Mucosa of gallbladder (tissue), 1 donor: ENCODE results near the gene SULF2. TPM values are rescaled to one million over a fixed set of nuclear protein-coding genes. Genes with fewer than 3 reads are reported as not detected.

ENCODE experiments used
- DNase-seq: peaks from one replicate; pipeline ENCODE4 v3.0.0-alpha.2; 2020; ENCODE audit warnings: low spot score
- total RNA-seq: library from RNA; stranded (reverse); gene quantifications from one replicate; pipeline ENCODE4 v1.2.1, GENCODE V29; 2021
- donor health status: DM: no; HTN: no; CAD: no.

SULF2 gene
- total RNA-seq, 1 donor from 2014 or later, result 74.8 TPM

GRCh38 chr20:47711046-47711752, 74.1 kb downstream of the SULF2 start:
- DNase-seq, result no peak

- DNase-seq, result no peak
Observed at GRCh38 chr20:47710665-47711045, 74.6 kb downstream of the SULF2 start.

- no peak for DNase-seq
Observed at GRCh38 chr20:47708953-47709833, 76.1 kb downstream of the SULF2 start.

GRCh38 chr20:47708140-47708807, 77.0 kb downstream of the SULF2 start:
- DNase-seq, result no peak

- DNase-seq, result no peak
Observed at GRCh38 chr20:47706345-47706744, 78.9 kb downstream of the SULF2 start.

GRCh38 chr20:47705497-47705856, 79.8 kb downstream of the SULF2 start:
- DNase-seq, result no peak

GRCh38 chr20:47704746-47705496, 80.4 kb downstream of the SULF2 start:
- no peak for DNase-seq

- DNase-seq, result no peak
Observed at GRCh38 chr20:47703748-47704147, 81.5 kb downstream of the SULF2 start.

- no peak for DNase-seq
Observed at GRCh38 chr20:47701612-47702011, 83.7 kb downstream of the SULF2 start.

- no peak for DNase-seq
Observed at GRCh38 chr20:47700327-47700726, 85.0 kb downstream of the SULF2 start.

GRCh38 chr20:47699818-47700217, 85.5 kb downstream of the SULF2 start:
- no peak for DNase-seq

- no peak for DNase-seq
Observed at GRCh38 chr20:47698142-47698541, 87.1 kb downstream of the SULF2 start.

- no peak for DNase-seq
Observed at GRCh38 chr20:47696856-47697255, 88.4 kb downstream of the SULF2 start.

GRCh38 chr20:47694021-47694818, 91.1 kb downstream of the SULF2 start:
- DNase-seq, result no peak

- DNase-seq, result no peak
Observed at GRCh38 chr20:47691625-47692024, 93.7 kb downstream of the SULF2 start.

- DNase-seq, result no peak
Observed at GRCh38 chr20:47689731-47690130, 95.5 kb downstream of the SULF2 start.

- DNase-seq, result no peak
Observed at GRCh38 chr20:47688385-47689381, 96.6 kb downstream of the SULF2 start.

GRCh38 chr20:47687095-47687987, 97.9 kb downstream of the SULF2 start:
- DNase-seq, result no peak

- no peak for DNase-seq
Observed at GRCh38 chr20:47686545-47686944, 98.7 kb downstream of the SULF2 start.
